T-cell (primary cell): ENCODE measurements around the gene FITM1. TPM values are rescaled to one million over a fixed set of nuclear protein-coding genes. Genes with fewer than 3 reads are reported as not detected.
"Not testable (repeated sequence)": the region's sequence is repeated elsewhere in the genome, so short reads cannot be mapped to it uniquely, and the experiment has no call there.

Experiments used
- ATAC-seq, 4 experiments: fragments of 200-7000 bp in 3 of 4; fragments of 150-1000 bp in 1 of 4; cut with Tn5 transposase; replicated peaks in 1 of 4; 1 replicate in 3 of 4; 2 replicates in 1 of 4; pipeline ENCODE4 v1.10.0; 2021; ENCODE audit warnings: moderate library complexity in 3 of 4, mild to moderate bottlenecking in 2 of 4, moderate number of reproducible peaks in 1 of 4
- CTCF ChIA-PET, 2 donors: fragments of 300-600 bp; sonication (Branson Sonifier 250); formaldehyde crosslinking; loops; one replicate each; lab custom pipeline; 2022; ENCODE audit warnings: antibody characterized with exemption in 2 of 2; lab: Charles Lee
- POLR2A ChIA-PET, 2 donors: fragments of 300-600 bp; sonication (Branson Sonifier 250); formaldehyde crosslinking; loops; one replicate each; lab custom pipeline; 2022; ENCODE audit warnings: antibody characterized with exemption in 2 of 2; lab: Charles Lee
- DNase-seq, 35 experiments: peaks; one replicate each; pipeline versions ENCODE4 v3.0.0 to v3.0.0-alpha.2; 2013 to 2023
- H3K27ac ChIP-seq: one replicate; pipeline ENCODE4 v1.5.1; 2013; ENCODE audit warnings: low read length
- H3K27me3 ChIP-seq, 2 experiments: replicated peaks in 1 of 2; 1 replicate in 1 of 2; 2 replicates in 1 of 2; pipeline versions ENCODE4 v1.6.1 to v1.7.0; 2013; ENCODE audit warnings: low read length in 1 of 2, mixed read lengths in 1 of 2; ENCODE audit not compliant: control insufficient read depth in 2 of 2, insufficient read depth in 2 of 2; ENCODE audit errors: extremely low read depth in 1 of 2
- H3K36me3 ChIP-seq, 2 donors: 1 replicate in 1 of 2; 2 replicates in 1 of 2; pipeline versions ENCODE4 v1.6.1 to v1.7.0; 2013; ENCODE audit warnings: low read length in 1 of 2; ENCODE audit not compliant: control insufficient read depth in 2 of 2, insufficient read depth in 1 of 2; ENCODE audit errors: extremely low read depth in 1 of 2
- H3K4me1 ChIP-seq, 2 experiments: 1 replicate in 1 of 2; 2 replicates in 1 of 2; pipeline versions ENCODE4 v1.6.1 to v1.7.0; 2013; ENCODE audit warnings: low read length in 2 of 2, mixed read lengths in 1 of 2; ENCODE audit not compliant: insufficient read depth in 2 of 2, control insufficient read depth in 1 of 2; ENCODE audit errors: extremely low read depth in 1 of 2
- H3K4me3 ChIP-seq, 2 donors: 1 replicate in 1 of 2; 2 replicates in 1 of 2; pipeline versions ENCODE4 v1.5.1 to v1.7.0; 2013; ENCODE audit warnings: mild to moderate bottlenecking in 2 of 2, low read length in 1 of 2, moderate library complexity in 1 of 2; ENCODE audit not compliant: control insufficient read depth in 1 of 2; ENCODE audit errors: extremely low read depth in 1 of 2
- H3K9me3 ChIP-seq: 2 replicates; pipeline ENCODE4 v1.7.0; 2013
- H3K27ac Mint-ChIP-seq, 2 donors: one replicate each; pipeline ENCODE4 v1.8.0; 2020 to 2021; ENCODE audit warnings: mild to moderate bottlenecking in 2 of 2, mixed read lengths in 2 of 2
- H3K27me3 Mint-ChIP-seq, 2 donors: one replicate each; pipeline ENCODE4 v1.8.0; 2021 to 2022; ENCODE audit warnings: mixed read lengths in 2 of 2
- H3K36me3 Mint-ChIP-seq: one replicate; pipeline ENCODE4 v1.8.0; 2021; ENCODE audit warnings: mixed read lengths
- H3K4me1 Mint-ChIP-seq, 3 donors: one replicate each; pipeline ENCODE4 v1.8.0; 2020 to 2022; ENCODE audit warnings: mixed read lengths in 3 of 3, mild to moderate bottlenecking in 1 of 3
- H3K4me3 Mint-ChIP-seq, 3 donors: one replicate each; pipeline ENCODE4 v1.8.0; 2020 to 2022; ENCODE audit warnings: mild to moderate bottlenecking in 3 of 3, mixed read lengths in 3 of 3, moderate library complexity in 3 of 3
- H3K9me3 Mint-ChIP-seq, 3 donors: one replicate each; pipeline ENCODE4 v1.8.0; 2020 to 2022; ENCODE audit warnings: mixed read lengths in 3 of 3
- WGBS: methylation state at CpG from one replicate; pipeline ENCODE4 v1.1.5; 2013; ENCODE audit warnings: missing lambda C conversion rate; ENCODE audit not compliant: insufficient coverage; 5-methylcytosine and 5-hydroxymethylcytosine counted together
- total RNA-seq, 35 experiments: library from RNA in 6 of 35; stranded (reverse) in 6 of 35; fragments of 120-200 nt in 1 of 35; gene quantifications; one replicate each; pipeline versions ENCODE4 v1.2.1 to v1.2.4 and lab custom pipeline; 2013 to 2026

Gene FITM1
- total RNA-seq, 5 donors from 2014 or later (not counting 1 experiment from before 2014, with no cell fraction given) = 2.5 to 3.5 (median 3.2) TPM

DNA sequence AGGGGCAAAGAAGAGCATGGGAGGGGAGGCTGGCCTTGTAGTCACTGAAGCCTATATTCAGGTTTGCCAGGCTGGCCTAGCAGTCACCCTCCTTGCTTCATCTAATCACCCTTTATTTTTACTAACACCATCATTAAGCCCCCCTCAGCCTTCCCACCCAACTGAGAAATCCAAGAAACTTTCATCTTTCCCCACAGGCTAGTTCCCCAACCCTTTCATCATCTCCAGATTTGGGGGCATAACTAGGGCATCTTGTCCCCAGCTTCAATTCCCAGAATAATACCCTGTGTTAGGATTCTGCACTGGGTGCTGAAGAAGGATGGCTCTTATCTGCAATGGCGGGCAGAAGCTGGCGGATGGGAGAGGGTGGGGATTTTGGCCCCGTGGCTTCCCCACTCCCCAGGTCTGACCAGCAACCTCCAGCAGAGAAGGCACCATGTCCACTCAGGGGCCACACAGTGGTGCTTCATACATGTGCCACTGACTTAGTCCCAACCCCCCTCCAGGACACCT is 29.4 kb upstream of the FITM1 start:
- ATAC-seq = no peak
- no CpG with 5 or more reads among the region's 3 CpGs for WGBS

DNA sequence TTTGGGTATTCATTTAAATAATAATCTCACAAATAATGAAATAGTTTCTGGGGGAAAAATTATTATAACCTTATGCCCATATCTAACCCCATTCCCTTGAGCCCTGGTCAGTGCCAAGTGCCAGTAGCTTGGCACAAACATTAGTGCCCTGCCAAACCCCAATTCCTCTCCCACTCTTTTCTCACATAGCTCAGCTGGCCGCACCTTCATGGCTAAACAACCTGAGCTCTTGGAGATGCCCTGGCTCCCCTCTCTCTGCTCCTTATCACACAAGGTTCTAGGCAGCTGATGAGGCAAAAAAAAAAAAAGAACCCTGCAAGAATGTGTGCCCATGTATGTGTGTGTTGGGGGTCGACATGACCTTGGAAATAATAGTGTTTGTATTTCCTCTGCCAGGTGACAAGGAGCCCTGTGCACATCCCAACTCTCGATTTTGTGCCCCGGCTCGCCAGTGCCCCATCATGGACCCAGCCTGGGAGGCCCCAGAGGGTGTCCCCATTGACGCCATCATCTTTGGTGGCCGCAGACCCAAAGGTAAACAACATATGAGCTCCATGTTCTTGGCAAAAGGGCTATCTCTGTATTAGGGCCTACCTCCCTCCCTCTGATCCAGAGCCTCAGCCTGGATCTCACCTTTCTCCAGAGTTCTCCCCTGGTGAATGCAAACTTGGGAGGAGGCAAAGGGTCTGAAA is 28.0 kb upstream of the FITM1 start:
- H3K4me1 Mint-ChIP-seq = peaks cover 0 to 3% (median 0%) of the 10 kb centered on the region in 3 donors
- H3K9me3 ChIP-seq = no peaks in the 10 kb centered on the region
- no peak overlapping the region for H3K4me3 Mint-ChIP-seq
- ChIA-PET POLR2A (no interaction called here), CTCF (interaction anchor here in 1 of 2 donors (0.6 kb wide), 1 partner anchor 252 kb away, joined by 4 read pairs; no protein-coding TSS in a partner anchor)
- WGBS = 100% methylated on average over 1 of the region's 7 CpGs
- DNase-seq (no peak), ATAC-seq (no peak)
- H3K27me3 Mint-ChIP-seq = no peaks in the 10 kb centered on the region
- no peaks in the 10 kb centered on the region for H3K4me1 ChIP-seq
- peaks cover 0 to 4% (median 0%) of the 10 kb centered on the region in 3 donors for H3K9me3 Mint-ChIP-seq
- no peaks in the 10 kb centered on the region for H3K27me3 ChIP-seq
- H3K36me3 ChIP-seq = peaks cover 8 to 39% of the 10 kb centered on the region in 2 donors
- H3K36me3 Mint-ChIP-seq = peaks cover 44% of the 10 kb centered on the region
- H3K4me3 ChIP-seq = no peak overlapping the region
- peak overlapping the region in 1 of 2 donors; percentile 16 for H3K27ac Mint-ChIP-seq
- no peak overlapping the region for H3K27ac ChIP-seq

More for the DNA sequence above, 29.4 kb upstream of the FITM1 start:
- H3K27ac ChIP-seq = no peak overlapping the region
- no peak overlapping the region for H3K4me3 ChIP-seq
- Mint-ChIP-seq H3K36me3 (peaks cover 47% of the 10 kb centered on the region), H3K9me3 (peaks cover 0 to 4% (median 0%) of the 10 kb centered on the region in 3 donors), H3K4me1 (peaks cover 6 to 10% (median 6%) of the 10 kb centered on the region in 3 donors), H3K4me3 (no peak overlapping the region), H3K27ac (no peak overlapping the region), H3K27me3 (no peaks in the 10 kb centered on the region)
- peaks cover 10 to 39% of the 10 kb centered on the region in 2 donors for H3K36me3 ChIP-seq
- DNase-seq = no peak
- H3K9me3 ChIP-seq = no peaks in the 10 kb centered on the region
- ChIA-PET CTCF (interaction anchor here in 1 of 2 donors (0.6 kb wide), 1 partner anchor 10 kb away, joined by 4 read pairs; no protein-coding TSS in a partner anchor), POLR2A (no interaction called here)
- no peaks in the 10 kb centered on the region for H3K27me3 ChIP-seq
- no peaks in the 10 kb centered on the region for H3K4me1 ChIP-seq

DNA sequence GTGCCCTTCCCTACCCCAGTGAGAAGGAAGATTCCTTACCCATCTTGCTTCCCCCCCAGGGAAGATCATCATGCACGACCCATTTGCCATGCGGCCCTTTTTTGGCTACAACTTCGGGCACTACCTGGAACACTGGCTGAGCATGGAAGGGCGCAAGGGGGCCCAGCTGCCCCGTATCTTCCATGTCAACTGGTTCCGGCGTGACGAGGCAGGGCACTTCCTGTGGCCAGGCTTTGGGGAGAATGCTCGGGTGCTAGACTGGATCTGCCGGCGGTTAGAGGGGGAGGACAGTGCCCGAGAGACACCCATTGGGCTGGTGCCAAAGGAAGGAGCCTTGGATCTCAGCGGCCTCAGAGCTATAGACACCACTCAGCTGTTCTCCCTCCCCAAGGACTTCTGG is 27.0 kb upstream of the FITM1 start:
- peaks cover 44% of the 10 kb centered on the region for H3K36me3 Mint-ChIP-seq
- H3K9me3 ChIP-seq = no peaks in the 10 kb centered on the region
- CTCF ChIA-PET = no interaction called here
- no peak overlapping the region for H3K27ac ChIP-seq
- H3K27me3 Mint-ChIP-seq = no peaks in the 10 kb centered on the region
- WGBS = 100% methylated on average over 8 of the region's 13 CpGs
- no peak overlapping the region for H3K4me3 Mint-ChIP-seq
- H3K27me3 ChIP-seq = no peaks in the 10 kb centered on the region
- no peak for DNase-seq
- POLR2A ChIA-PET = interaction anchor here in 1 of 2 donors (0.5 to 0.8 kb wide), 2 partner anchors 10 to 192 kb away, joined by 3 to 6 read pairs; no protein-coding TSS in a partner anchor
- ATAC-seq = no peak
- H3K4me1 ChIP-seq = peaks cover 0 to under 1% of the 10 kb centered on the region in 2 experiments
- peaks cover 2 to 6% (median 3%) of the 10 kb centered on the region in 3 donors for H3K4me1 Mint-ChIP-seq
- no peak overlapping the region for H3K4me3 ChIP-seq
- peaks cover 0 to 4% (median 0%) of the 10 kb centered on the region in 3 donors for H3K9me3 Mint-ChIP-seq
- H3K27ac Mint-ChIP-seq = no peak overlapping the region
- H3K36me3 ChIP-seq = peaks cover 4 to 36% of the 10 kb centered on the region in 2 donors

DNA sequence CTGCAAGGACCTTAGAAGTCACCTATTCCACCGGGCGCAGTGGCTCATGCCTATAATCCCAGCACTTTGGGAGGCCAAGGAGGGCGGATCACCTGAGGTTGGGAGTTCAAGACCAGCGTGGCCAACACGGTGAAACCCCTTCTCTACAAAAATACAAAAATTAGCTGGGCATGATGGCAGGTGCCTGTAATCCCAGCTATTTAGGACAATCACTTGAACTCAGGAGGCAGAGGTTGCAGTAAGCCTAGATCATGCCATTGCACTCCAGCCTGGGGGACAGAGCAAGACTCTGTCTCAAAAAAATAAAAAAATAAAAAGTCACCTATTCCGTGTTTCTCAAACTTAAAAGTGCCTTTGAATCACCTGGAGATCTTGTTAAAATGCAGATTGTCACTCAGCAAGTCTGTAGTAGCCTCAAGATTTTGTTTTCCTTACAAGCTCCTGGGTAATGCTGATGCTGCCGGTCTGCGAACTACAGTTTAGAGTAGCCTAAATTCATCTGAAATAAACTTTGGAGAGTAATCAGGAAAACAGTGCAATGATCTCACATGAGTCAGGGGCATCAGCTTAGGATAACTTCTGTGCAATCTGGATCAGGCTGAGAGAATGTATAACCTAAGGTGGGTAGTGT is 24.7 kb upstream of the FITM1 start:
- ATAC-seq, H3K27ac ChIP-seq, H3K4me3 ChIP-seq, H3K27me3 Mint-ChIP-seq, H3K9me3 Mint-ChIP-seq, H3K27me3 ChIP-seq, H3K9me3 ChIP-seq, H3K4me3 Mint-ChIP-seq, POLR2A ChIA-PET, DNase-seq: not testable (repeated sequence)
- 95% methylated on average over 4 of the region's 8 CpGs for WGBS
- Histone ChIP-seq H3K4me1 (peaks cover 3 to 12% of the 10 kb centered on the region in 2 experiments), H3K36me3 (peaks cover 0 to 14% of the 10 kb centered on the region in 2 donors)
- Mint-ChIP-seq H3K36me3 (peaks cover 29% of the 10 kb centered on the region), H3K27ac (peak overlapping the region; percentile 28 to 41), H3K4me1 (peaks cover 11 to 17% (median 13%) of the 10 kb centered on the region in 3 donors)
- CTCF ChIA-PET = interaction anchor here (2.0 to 2.1 kb wide), 2 partner anchors 9 to 15 kb away, joined by 5 to 7 read pairs; partner anchors contain the start of genes DCAF11 (in 1 of the 2) and NRL (in 1 of the 2)

DNA sequence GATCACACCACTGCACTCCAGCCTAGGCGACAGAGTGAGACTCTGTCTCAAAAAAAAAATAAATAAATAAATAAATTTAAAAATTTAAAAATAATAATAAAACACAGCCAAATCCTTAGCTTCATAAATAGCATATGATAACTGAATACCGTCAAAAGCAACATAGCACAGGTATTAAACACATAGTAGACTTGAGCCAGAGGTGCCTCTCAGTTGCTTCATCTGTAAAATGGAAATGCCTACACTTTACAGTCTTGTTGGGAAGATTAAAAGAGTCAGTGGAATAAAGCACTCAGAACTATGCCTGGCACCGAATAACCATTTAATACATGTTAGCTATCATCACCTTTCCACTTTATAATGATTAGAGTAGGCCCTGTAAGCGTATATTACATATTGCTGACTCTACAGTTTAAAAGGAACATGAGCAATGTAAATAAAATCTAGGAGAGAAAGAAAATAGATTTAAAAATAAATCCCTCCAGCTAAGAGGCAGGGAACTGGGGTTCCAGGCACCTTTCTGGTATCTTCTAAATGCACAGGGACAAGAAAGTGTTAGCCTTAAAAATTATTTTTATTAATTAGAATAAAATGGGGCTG is 23.7 kb upstream of the FITM1 start:
- Histone ChIP-seq H3K27me3 (no peaks in the 10 kb centered on the region), H3K4me3 (no peak overlapping the region), H3K9me3 (no peaks in the 10 kb centered on the region), H3K36me3 (peaks cover 0 to 12% of the 10 kb centered on the region in 2 donors), H3K4me1 (peaks cover 3 to 12% of the 10 kb centered on the region in 2 experiments), H3K27ac (no peak overlapping the region)
- Mint-ChIP-seq H3K9me3 (peaks cover 0 to 4% (median 0%) of the 10 kb centered on the region in 3 donors), H3K4me1 (peaks cover 11 to 18% (median 13%) of the 10 kb centered on the region in 3 donors), H3K27me3 (no peaks in the 10 kb centered on the region), H3K27ac (no peak overlapping the region), H3K36me3 (peaks cover 25% of the 10 kb centered on the region), H3K4me3 (no peak overlapping the region)
- ChIA-PET CTCF (interaction anchor here (0.6 to 5.5 kb wide), 7 partner anchors 8 to 54 kb away, joined by 3 to 96 read pairs (median 5); partner anchors contain the start of genes DCAF11 (in 1 of the 2), IRF9 (in 1 of the 2), NRL (in 1 of the 2) and PCK2 (in 1 of the 2)), POLR2A (interaction anchor here (0.6 kb wide), 3 partner anchors 15 to 480 kb away, joined by 3 to 4 read pairs (median 3); no protein-coding TSS in a partner anchor)
- ATAC-seq (no peak), DNase-seq (no peak)
- WGBS = no CpG with 5 or more reads among the region's 4 CpGs
